Renal cortical epithelial cell (primary cell): ENCODE measurements around the gene QRICH2. TPM values are rescaled to one million over a fixed set of nuclear protein-coding genes. Genes with fewer than 3 reads are reported as not detected.
"Not testable (repeated sequence)": the region's sequence is repeated elsewhere in the genome, so short reads cannot be mapped to it uniquely, and the experiment has no call there.

ENCODE experiments used
- DNase-seq: peaks from one replicate; pipeline ENCODE4 v3.0.0-alpha.2; 2011; ENCODE audit warnings: low read depth
- total RNA-seq: library from RNA; depleted of rRNA; stranded (reverse); fragments of >200 nt; gene quantifications from 2 replicates; pipeline ENCODE4 v1.2.3, GENCODE V29; 2014

QRICH2 gene
- total RNA-seq, 1 donor from 2014 or later: 2.8 TPM

- DNase-seq: no peak
These were observed 41.7 kb downstream of the QRICH2 start for GRCh38 chr17:76266244-76266938.

DNA sequence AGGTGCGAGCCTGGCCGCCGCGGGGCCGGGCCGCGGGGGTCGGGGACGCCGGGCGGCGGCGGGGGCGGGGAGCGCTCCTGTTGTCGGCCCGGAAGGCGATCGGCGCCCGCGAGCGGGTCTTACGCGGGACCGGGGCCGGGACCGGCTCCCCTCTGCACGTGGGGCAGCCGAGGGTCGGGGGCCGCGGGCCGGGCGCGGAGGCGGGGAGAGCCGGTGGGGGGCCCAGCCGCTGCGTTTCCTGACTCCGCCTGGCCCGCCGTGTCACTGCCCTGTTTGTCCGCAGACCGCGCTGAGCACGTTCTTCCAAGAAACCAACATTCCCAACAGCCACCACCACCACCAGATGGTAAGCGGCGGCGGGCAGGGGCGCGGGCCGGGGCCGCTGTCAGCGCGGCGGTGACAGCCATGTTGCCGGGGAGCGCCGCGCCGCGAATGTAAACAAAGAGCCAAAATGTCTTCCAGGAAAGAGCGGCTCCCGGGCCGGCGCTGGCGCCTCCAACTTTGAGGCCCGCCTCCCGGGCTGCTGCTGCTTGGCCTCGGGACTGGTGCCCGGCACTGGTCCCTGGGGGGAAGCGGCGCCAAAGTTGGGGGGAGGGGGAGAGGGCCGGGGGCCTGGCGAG is 42.3 kb downstream of the QRICH2 start:
- no peak for DNase-seq

DNA sequence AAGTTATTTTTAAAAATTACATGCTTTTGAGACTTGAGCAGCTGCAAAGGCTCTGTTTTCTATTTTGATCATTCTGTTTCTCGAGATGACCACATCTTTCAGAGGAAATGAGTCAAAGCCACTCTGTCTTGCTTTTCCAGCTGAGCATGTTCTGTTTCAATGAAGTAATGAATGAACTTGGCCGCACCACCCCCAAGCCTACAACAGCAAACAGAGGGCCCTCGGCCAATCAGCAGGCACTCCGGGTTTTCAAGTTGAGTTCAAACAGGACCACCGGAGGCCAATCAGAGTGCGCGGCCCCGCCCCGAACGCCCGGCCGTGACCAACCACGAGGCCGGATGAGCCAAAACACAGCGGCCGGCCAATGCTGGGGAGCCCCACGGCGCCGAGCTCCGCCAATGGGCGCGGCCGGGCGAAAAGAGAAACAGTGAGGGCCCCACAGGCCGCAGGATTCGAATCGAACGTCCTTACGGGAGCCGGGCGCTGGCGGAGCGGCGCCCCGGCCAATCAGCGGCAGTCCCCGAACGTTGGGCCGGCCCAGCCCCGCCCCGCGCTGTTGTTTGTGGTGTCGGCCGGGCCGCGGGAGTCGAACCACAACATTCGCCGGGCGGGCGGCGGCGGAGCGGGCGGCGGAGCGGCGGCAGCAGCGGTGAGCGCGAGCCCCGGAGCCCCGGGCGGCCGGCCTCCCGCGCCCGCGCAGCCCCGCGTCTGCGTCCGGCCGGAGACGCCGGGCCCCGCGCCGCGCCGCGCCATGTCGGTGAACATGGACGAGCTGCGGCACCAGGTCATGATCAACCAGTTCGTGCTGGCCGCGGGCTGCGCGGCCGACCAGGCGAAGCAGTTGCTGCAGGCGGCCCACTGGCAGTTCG is 43.1 kb downstream of the QRICH2 start, which contains the start of gene UBALD2:
UBALD2 (plus strand) TSS at position 594 of the 869 bp plus-strand sequence; CDS start at position 752, 158 bp downstream.
- DNase-seq: peak; percentile 99

DNA sequence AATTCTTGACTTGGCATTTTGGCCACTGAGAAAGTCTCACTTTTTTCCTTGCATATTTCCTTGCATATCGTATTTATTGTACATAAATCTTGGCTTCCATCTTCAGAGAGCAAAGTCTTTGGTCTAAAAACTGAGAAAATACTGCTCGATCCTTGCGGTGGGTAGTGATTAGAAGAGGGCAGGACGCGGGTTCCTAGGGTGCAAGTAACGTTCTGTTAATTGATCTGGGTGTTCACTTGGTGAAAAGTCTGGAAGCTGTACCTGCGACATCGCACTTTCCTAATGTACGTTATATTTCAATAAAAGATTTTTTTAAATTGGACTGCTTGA is 43.7 kb downstream of the QRICH2 start:
- no peak for DNase-seq

DNA sequence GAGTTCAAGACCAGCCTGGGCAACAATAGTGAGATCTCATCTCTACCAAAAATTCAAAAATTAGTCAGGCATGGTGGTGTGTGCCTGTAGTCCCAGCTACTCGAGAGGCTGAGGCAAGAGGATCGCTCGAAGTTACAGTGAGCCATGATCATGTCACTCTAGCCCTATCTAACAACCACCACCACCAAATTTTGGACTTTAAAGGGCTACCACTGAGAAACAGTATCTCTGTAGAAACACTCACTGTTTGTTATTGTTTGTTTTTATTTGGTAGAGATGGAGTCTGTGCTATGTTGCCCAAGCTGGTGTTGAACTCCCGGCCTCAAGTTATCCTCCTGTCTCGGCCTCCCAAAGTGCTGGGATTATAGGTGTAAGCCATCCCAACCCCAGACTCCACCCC is 44.2 kb downstream of the QRICH2 start:
- no peak for DNase-seq

GRCh38 chr17:76262732-76263344 is 45.2 kb downstream of the QRICH2 start:
- peak; percentile 84 for DNase-seq

- peak; percentile 86 for DNase-seq
These were observed 46.5 kb downstream of the QRICH2 start for GRCh38 chr17:76261421-76262215.

DNA sequence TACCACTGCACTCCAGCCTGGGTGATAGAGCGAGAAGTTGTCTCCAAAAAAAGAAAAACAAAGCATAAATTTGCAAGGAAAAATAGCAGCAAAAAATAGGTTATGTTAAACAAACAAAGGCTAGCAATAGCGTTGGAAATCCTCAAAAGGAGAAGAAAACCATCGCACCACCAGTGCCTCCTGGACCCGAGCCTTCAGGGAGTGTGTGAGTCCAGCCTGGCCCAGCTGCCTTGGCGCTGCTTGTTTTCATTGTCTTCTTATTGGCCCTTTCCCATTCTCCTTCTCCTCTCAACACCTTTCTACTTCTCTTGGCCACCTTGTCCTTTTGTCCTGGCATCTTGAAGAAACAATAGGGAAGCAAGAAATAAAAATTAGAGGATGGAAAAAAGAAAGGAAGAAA is 47.4 kb downstream of the QRICH2 start:
- no peak for DNase-seq

GRCh38 chr17:76260220-76260619 is 47.9 kb downstream of the QRICH2 start:
- no peak for DNase-seq

GRCh38 chr17:76256430-76257050 is 51.5 kb downstream of the QRICH2 start:
- DNase-seq: not testable (repeated sequence)

GRCh38 chr17:76255801-76256429 is 52.2 kb downstream of the QRICH2 start:
- no peak for DNase-seq

DNA sequence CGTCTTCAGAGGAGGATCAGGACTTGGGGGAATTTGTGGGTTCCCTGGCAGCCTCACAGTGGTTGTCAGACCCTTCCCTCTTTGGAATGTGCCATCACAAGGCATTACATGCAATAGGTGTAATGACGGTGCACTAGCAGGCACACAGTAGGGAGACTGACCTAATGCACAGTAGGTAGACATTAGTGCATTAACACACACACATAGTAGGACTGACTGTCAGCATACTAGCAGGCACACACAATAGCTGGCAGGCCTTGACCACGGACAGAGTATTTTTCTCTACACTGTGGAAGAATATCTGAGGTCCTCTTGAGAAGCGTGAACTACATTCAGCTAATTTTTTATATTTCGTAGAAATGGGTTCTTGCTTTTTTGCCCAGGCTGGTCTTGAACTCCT is 53.8 kb downstream of the QRICH2 start:
- DNase-seq: no peak

DNA sequence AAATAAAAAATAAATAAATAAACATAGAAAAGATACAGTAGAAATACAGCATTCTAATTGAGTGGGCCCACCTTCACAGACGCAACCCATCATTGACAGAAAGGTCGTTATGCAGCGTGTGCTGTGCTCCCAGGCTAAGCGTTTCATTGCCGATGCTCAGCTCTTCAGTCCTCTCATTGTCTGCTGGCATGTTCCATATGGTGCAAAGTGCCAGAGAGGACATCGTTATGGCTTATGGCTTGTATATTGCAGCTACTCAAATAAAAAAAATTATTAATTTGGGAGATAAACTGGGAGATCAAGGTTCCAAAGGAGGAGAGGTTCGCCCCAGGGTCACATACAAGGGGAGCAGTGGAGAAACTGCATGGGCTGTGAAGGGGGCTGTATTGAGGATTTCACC is 54.2 kb downstream of the QRICH2 start:
- DNase-seq: no peak

GRCh38 chr17:76252967-76253766 is 54.9 kb downstream of the QRICH2 start:
- peak; percentile 51 for DNase-seq

DNA sequence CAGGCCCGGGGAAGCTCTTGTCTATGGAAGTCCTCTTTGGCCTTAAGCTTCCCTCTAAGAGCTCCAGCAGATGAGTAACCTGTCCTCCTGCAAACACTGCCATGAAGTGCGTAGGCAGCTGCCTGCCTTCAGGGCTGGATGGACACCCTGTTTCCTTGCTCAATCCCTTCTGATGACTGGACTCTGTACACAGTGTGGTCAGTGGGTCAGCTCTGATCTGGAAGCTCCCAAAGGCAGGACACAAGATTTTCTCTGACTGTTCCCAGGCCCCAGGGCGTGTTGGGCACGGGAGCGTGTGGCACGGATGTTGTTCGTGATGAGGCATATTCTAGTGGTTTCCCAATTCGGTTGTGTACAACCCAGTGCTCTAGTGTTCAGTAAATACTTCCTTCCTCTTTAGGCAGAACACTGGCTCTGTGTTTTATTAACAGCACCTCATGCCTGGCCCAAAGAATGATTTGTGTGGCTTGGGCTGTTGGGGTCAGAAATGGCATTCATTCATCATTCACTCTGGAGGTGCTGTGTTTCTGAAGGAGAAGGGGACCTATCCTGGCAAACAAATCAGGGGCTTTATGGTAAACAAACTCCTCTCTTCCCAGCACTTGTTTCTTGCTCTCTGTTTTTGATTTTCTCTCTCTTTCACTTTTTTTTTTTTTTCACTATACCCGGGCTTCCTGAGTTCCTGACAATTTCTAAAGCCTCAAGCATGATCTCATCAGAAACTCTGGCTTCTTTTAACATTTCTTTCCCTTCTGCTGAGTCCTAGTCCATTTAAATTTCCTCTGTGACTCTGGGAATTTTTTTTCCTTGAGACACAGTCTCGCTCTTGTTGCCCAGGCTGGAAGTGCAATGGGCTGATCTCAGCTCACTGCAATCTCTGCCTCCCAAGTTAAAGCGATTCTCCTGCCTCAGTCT is 55.8 kb downstream of the QRICH2 start:
- peak; percentile 100 for DNase-seq

GRCh38 chr17:76251478-76252039 is 56.5 kb downstream of the QRICH2 start:
- DNase-seq: no peak

DNA sequence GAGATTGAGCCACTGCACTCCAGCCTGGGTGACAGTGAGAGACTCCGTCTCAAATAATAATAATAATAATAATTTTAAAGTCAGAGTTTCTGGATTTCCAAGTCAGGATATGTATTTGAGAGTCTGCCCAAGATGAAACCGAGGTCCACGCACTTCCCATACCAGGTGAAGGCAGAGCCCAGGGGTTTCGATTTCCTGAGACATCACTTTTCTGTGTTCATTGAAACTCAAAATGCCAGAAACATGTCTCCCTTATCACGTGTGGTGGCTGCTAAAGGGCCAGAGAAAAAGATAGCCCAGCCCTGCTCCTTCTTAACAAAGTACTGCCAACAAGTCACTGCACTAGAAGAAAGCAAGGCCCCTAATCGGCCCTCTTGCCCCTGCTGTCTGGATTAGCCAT is 57.9 kb downstream of the QRICH2 start:
- no peak for DNase-seq
